H9 (cell line): Measurements from ENCODE around the gene STARD3. TPM values are rescaled to one million over a fixed set of nuclear protein-coding genes. Genes with fewer than 3 reads are reported as not detected.
A peak's percentile ranks its signal among the peaks of the same experiment; 100 is the strongest.

Source experiments
- DNase-seq: peaks from one replicate; pipeline ENCODE4 v3.0.0-alpha.2; 2017
- H2AFZ ChIP-seq: one replicate; pipeline ENCODE4 v1.6.1; 2013; ENCODE audit warnings: mild to moderate bottlenecking, low read length, control low read depth, moderate library complexity
- H2AK5ac ChIP-seq: 2 replicates; pipeline ENCODE4 v1.6.1; 2013; ENCODE audit warnings: low read length, control low read depth, mixed read lengths; ENCODE audit not compliant: insufficient read length
- H2BK120ac ChIP-seq: one replicate; pipeline ENCODE4 v1.6.1; 2013; ENCODE audit warnings: low read depth, mild to moderate bottlenecking, low read length, control low read depth, inconsistent platforms; ENCODE audit not compliant: poor library complexity, severe bottlenecking
- H2BK12ac ChIP-seq: 2 replicates; pipeline ENCODE4 v1.6.1; 2013; ENCODE audit warnings: low read length, control low read depth, mixed read lengths, low read depth; ENCODE audit not compliant: insufficient read length
- H2BK15ac ChIP-seq: 2 replicates; pipeline ENCODE4 v1.6.1; 2013; ENCODE audit warnings: low read depth, low read length, control low read depth
- H2BK20ac ChIP-seq: one replicate; pipeline ENCODE4 v1.6.1; 2013; ENCODE audit warnings: low read depth, mild to moderate bottlenecking, low read length, control low read depth, inconsistent platforms; ENCODE audit not compliant: poor library complexity, severe bottlenecking
- H2BK5ac ChIP-seq: 2 replicates; pipeline ENCODE4 v1.6.1; 2013; ENCODE audit warnings: low read length, control low read depth, mixed read lengths; ENCODE audit not compliant: insufficient read length
- H3K14ac ChIP-seq: 2 replicates; pipeline ENCODE4 v1.6.1; 2013; ENCODE audit warnings: low read length, control low read depth; ENCODE audit not compliant: insufficient read depth
- H3K18ac ChIP-seq: 2 replicates; pipeline ENCODE4 v1.6.1; 2013; ENCODE audit warnings: low read depth, mild to moderate bottlenecking, mixed read lengths, low read length, control low read depth; ENCODE audit not compliant: insufficient read length
- H3K23ac ChIP-seq: 2 replicates; pipeline ENCODE4 v1.6.1; 2013; ENCODE audit warnings: low read length, control low read depth, mixed read lengths, low read depth; ENCODE audit not compliant: insufficient read length
- H3K23me2 ChIP-seq: 2 replicates; pipeline ENCODE4 v1.6.1; 2013; ENCODE audit warnings: low read depth, mild to moderate bottlenecking, mixed read lengths, low read length, control low read depth; ENCODE audit not compliant: insufficient read length, poor library complexity, severe bottlenecking
- H3K27ac ChIP-seq: 2 replicates; pipeline ENCODE4 v1.5.1; 2013; ENCODE audit warnings: low read length, control low read depth, mixed read lengths, low read depth; ENCODE audit not compliant: insufficient read length
- H3K27me3 ChIP-seq: 2 replicates; pipeline ENCODE4 v1.6.1; 2013; ENCODE audit warnings: low read length, control low read depth, inconsistent platforms; ENCODE audit not compliant: insufficient read depth
- H3K4ac ChIP-seq: 2 replicates; pipeline ENCODE4 v1.6.1; 2013; ENCODE audit warnings: low read depth, mild to moderate bottlenecking, control low read depth, inconsistent platforms, low read length, moderate library complexity
- H3K4me1 ChIP-seq: 2 replicates; pipeline ENCODE4 v1.6.1; 2013; ENCODE audit warnings: low read length, control low read depth, inconsistent platforms; ENCODE audit not compliant: insufficient read depth
- H3K4me2 ChIP-seq: 2 replicates; pipeline ENCODE4 v1.6.1; 2013; ENCODE audit warnings: low read length, control low read depth, mixed read lengths; ENCODE audit not compliant: insufficient read length, insufficient read depth
- H3K56ac ChIP-seq: 2 replicates; pipeline ENCODE4 v1.6.1; 2013; ENCODE audit warnings: low read depth, mild to moderate bottlenecking, mixed read lengths, low read length, control low read depth; ENCODE audit not compliant: insufficient read length
- H3K79me1 ChIP-seq: 2 replicates; pipeline ENCODE4 v1.6.1; 2013; ENCODE audit warnings: low read depth, mild to moderate bottlenecking, moderate library complexity, low read length, control low read depth, inconsistent platforms; ENCODE audit not compliant: insufficient read depth, poor library complexity, severe bottlenecking
- H3K79me2 ChIP-seq: 2 replicates; pipeline ENCODE4 v1.6.1; 2013; ENCODE audit warnings: low read length, control low read depth, inconsistent platforms; ENCODE audit not compliant: insufficient read depth
- H3K9ac ChIP-seq: 2 replicates; pipeline ENCODE4 v1.6.1; 2013; ENCODE audit warnings: low read length, control low read depth, mixed read lengths; ENCODE audit not compliant: insufficient read length; ENCODE audit errors: extremely low read depth
- H3K9me3 ChIP-seq: one replicate; pipeline ENCODE4 v1.6.1; 2013; ENCODE audit warnings: low read depth, low read length, inconsistent platforms; ENCODE audit not compliant: control insufficient read depth
- H3T11ph ChIP-seq: one replicate; pipeline ENCODE4 v1.6.1; 2013; ENCODE audit warnings: mild to moderate bottlenecking, low read length, control low read depth, inconsistent platforms
- H4K20me1 ChIP-seq: one replicate; pipeline ENCODE4 v1.6.1; 2013; ENCODE audit not compliant: control insufficient read depth, insufficient read length, insufficient read depth
- H4K5ac ChIP-seq: 2 replicates; pipeline ENCODE4 v1.6.1; 2013; ENCODE audit warnings: low read depth, mild to moderate bottlenecking, mixed read lengths, low read length, control low read depth; ENCODE audit not compliant: insufficient read length
- H4K8ac ChIP-seq: replicated peaks from 2 replicates; pipeline ENCODE4 v1.6.1; 2013; ENCODE audit warnings: low read length, control low read depth, mixed read lengths, low read depth; ENCODE audit not compliant: insufficient read length
- H4K91ac ChIP-seq: 2 replicates; pipeline ENCODE4 v1.6.1; 2013; ENCODE audit warnings: low read depth, mild to moderate bottlenecking, moderate library complexity, mixed read lengths, low read length, control low read depth; ENCODE audit not compliant: insufficient read length
- H3K27ac Mint-ChIP-seq, 3 experiments: 2 replicates in 2 of 3; 3 replicates in 1 of 3; pipeline ENCODE4 v1.8.0; 2020 to 2021; ENCODE audit warnings: mixed read lengths in 3 of 3, mild to moderate bottlenecking in 1 of 3, moderate library complexity in 1 of 3
- H3K27me3 Mint-ChIP-seq: 2 replicates; pipeline ENCODE4 v1.8.0; 2021; ENCODE audit warnings: low read depth, mild to moderate bottlenecking, moderate library complexity, mixed read lengths
- H3K36me3 Mint-ChIP-seq, 3 experiments: 2 replicates in 2 of 3; 3 replicates in 1 of 3; pipeline ENCODE4 v1.8.0; 2020 to 2021; ENCODE audit warnings: low read depth in 3 of 3, mixed read lengths in 3 of 3; ENCODE audit not compliant: insufficient read depth in 1 of 3
- H3K4me1 Mint-ChIP-seq, 2 experiments: 2 replicates each; pipeline ENCODE4 v1.8.0; 2020; ENCODE audit warnings: mixed read lengths in 2 of 2
- H3K4me3 Mint-ChIP-seq, 2 experiments: 2 replicates in 1 of 2; 3 replicates in 1 of 2; pipeline ENCODE4 v1.8.0; 2020 to 2021; ENCODE audit warnings: mild to moderate bottlenecking in 2 of 2, mixed read lengths in 2 of 2, moderate library complexity in 1 of 2
- H3K9me3 Mint-ChIP-seq, 2 experiments: 2 replicates in 1 of 2; 3 replicates in 1 of 2; pipeline ENCODE4 v1.8.0; 2020; ENCODE audit warnings: mild to moderate bottlenecking in 2 of 2, mixed read lengths in 2 of 2, moderate library complexity in 1 of 2
- WGBS: extraction: QIAGEN DNeasy Blood & Tissue Kit; methylation state at CpG from one replicate; pipeline ENCODE4 v1.1.7; 2013; ENCODE audit warnings: missing lambda C conversion rate, low lambda C conversion rate, mixed read lengths; ENCODE audit not compliant: insufficient read length; ENCODE audit errors: extremely low coverage; 5-methylcytosine and 5-hydroxymethylcytosine counted together
- total RNA-seq: library from RNA; stranded (reverse); gene quantifications from 2 replicates; pipeline ENCODE4 v1.2.1, GENCODE V29; 2021
- TF ChIP-seq, protein P1 (sequence below): fragments of 200-600 bp; sonication (generic); conservative IDR thresholded peaks from 3 replicates; pipeline ENCODE4 v1.8.0; 2021; ENCODE audit warnings: antibody characterized with exemption, mild to moderate bottlenecking

STARD3 gene
- total RNA-seq, 1 experiment from 2014 or later = 51.3 TPM

DNA sequence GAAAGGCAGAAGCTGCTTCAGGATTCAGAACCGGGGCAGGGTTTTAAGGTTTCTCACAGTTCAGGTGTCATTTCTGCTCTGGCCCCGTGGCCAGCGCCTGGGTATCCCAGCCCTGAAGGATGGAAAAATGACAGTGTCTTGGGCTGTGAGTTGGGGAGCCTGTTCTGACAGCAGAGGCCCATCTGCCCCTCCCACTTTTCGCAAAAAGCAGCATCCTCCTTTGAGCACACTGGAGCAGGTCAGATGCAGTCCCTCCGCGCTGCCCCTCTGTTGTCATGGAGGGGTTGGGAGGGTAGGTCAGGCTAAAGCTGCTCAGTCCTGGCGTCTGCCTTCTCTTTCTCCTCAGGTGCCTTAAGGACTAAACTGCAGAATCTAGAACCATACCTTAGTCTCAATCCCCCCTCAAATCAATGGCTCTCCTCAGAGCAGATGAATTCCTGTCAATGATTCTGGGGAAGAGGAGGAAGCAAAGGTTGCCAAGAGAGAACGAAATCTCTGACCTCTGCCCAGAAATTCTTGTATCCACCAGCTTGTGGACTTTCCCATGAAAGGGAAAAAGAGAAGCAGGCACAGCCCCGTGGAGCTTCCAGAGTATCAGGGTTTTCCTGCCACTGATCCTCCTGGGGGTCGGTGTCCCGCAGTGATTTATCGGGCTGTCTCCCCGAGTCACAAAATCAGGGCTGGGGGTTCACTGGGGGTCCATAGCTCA, 36.5 kb upstream of the STARD3 start:
- no peak overlapping the region for H2BK20ac ChIP-seq
- H2BK5ac ChIP-seq = no peak overlapping the region
- H4K5ac ChIP-seq = no peak overlapping the region
- TF ChIP-seq, protein P1, sequence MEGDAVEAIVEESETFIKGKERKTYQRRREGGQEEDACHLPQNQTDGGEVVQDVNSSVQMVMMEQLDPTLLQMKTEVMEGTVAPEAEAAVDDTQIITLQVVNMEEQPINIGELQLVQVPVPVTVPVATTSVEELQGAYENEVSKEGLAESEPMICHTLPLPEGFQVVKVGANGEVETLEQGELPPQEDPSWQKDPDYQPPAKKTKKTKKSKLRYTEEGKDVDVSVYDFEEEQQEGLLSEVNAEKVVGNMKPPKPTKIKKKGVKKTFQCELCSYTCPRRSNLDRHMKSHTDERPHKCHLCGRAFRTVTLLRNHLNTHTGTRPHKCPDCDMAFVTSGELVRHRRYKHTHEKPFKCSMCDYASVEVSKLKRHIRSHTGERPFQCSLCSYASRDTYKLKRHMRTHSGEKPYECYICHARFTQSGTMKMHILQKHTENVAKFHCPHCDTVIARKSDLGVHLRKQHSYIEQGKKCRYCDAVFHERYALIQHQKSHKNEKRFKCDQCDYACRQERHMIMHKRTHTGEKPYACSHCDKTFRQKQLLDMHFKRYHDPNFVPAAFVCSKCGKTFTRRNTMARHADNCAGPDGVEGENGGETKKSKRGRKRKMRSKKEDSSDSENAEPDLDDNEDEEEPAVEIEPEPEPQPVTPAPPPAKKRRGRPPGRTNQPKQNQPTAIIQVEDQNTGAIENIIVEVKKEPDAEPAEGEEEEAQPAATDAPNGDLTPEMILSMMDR = no peak
- H3K9me3 Mint-ChIP-seq = peaks cover 4% of the 10 kb centered on the region in 2 experiments; a peak in 2 of 5 replicates
- peak overlapping the region; percentile 28 for H3K4me2 ChIP-seq
- H2AFZ ChIP-seq = no peak overlapping the region
- no peak overlapping the region for H4K8ac ChIP-seq
- H3T11ph ChIP-seq = no peak overlapping the region
- H3K56ac ChIP-seq = no peak overlapping the region
- H2BK120ac ChIP-seq = no peak overlapping the region
- H3K9me3 ChIP-seq = no peaks in the 10 kb centered on the region
- no peak overlapping the region for H3K9ac ChIP-seq
- no peak overlapping the region for H2AK5ac ChIP-seq
- no peaks in the 10 kb centered on the region; the same call in 1 of the 2 replicates for H3K4me1 ChIP-seq
- no peaks in the 10 kb centered on the region for H3K79me2 ChIP-seq
- peaks cover 34 to 76% of the 10 kb centered on the region in 2 experiments for H3K4me1 Mint-ChIP-seq
- H4K91ac ChIP-seq = no peak overlapping the region
- H2BK15ac ChIP-seq = no peak overlapping the region
- H3K27ac Mint-ChIP-seq = no peak overlapping the region
- peak; percentile 43 for DNase-seq
- no peak overlapping the region for H3K27ac ChIP-seq
- WGBS = no CpG with 5 or more reads among the region's 13 CpGs
- H3K23ac ChIP-seq = no peak overlapping the region
- H4K20me1 ChIP-seq = no peaks in the 10 kb centered on the region
- no peak overlapping the region for H3K14ac ChIP-seq
- H3K36me3 Mint-ChIP-seq = no peaks in the 10 kb centered on the region; a peak in 1 of 7 replicates
- H3K4ac ChIP-seq = no peak overlapping the region
- no peaks in the 10 kb centered on the region for H3K79me1 ChIP-seq
- H3K18ac ChIP-seq = no peak overlapping the region
- H3K27me3 ChIP-seq = peaks cover 95% of the 10 kb centered on the region
- H3K4me3 Mint-ChIP-seq = peak overlapping the region in 1 of 2 experiments; percentile 64; a peak in 3 of 5 replicates
- peaks cover 99% of the 10 kb centered on the region for H3K27me3 Mint-ChIP-seq
- H3K23me2 ChIP-seq = peaks cover 8% of the 10 kb centered on the region
- H2BK12ac ChIP-seq = no peak overlapping the region
